Pulmonary artery endothelial cell (primary cell): ENCODE measurements around the gene RFX1. TPM values are rescaled to one million over a fixed set of nuclear protein-coding genes. Genes with fewer than 3 reads are reported as not detected.

ENCODE experiments used
- DNase-seq: peaks from one replicate; pipeline ENCODE4 v3.0.0-alpha.2; 2011; ENCODE audit warnings: low read depth, low spot score
- total RNA-seq: library from RNA; depleted of rRNA; stranded (reverse); fragments of >200 nt; gene quantifications from 2 replicates; pipeline ENCODE4 v1.2.3, GENCODE V29; 2014

The RFX1 gene
- total RNA-seq, 1 donor from 2014 or later = 1.7 TPM

DNA sequence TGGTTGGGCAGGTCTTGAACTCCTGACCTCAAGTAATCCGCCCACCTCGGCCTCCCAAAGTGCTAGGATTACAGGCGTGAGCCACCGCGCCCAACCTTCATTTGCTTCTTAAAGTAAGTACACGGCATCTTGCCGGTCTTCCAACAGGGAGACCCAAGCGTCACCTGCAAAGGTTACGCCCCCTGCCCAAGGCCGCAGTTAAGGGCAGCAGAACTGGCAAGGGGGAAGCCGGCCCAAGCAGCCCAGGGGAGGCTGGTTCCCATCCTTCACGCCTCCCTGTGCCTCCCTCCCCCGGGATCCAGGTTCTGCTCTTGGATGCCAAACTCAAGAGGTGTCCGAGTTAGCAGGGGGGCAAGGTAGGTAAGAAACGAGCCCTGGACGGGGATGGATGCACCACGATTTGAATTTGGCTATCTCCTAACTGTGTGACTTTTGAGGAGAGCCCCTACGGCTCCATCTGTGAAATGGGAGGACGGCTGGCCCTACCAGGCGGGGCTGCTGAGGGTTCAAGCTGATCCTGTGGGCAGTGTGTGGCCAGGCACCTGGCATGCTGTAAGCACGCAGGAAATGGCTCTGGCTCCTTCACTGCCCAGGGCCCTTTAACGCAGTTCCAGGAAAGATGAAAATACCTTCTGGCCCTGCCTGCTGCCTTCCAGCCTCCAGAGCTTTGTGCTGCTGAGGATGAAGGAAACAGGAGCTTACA, 9.0 kb downstream of the RFX1 start:
- no peak for DNase-seq

DNA sequence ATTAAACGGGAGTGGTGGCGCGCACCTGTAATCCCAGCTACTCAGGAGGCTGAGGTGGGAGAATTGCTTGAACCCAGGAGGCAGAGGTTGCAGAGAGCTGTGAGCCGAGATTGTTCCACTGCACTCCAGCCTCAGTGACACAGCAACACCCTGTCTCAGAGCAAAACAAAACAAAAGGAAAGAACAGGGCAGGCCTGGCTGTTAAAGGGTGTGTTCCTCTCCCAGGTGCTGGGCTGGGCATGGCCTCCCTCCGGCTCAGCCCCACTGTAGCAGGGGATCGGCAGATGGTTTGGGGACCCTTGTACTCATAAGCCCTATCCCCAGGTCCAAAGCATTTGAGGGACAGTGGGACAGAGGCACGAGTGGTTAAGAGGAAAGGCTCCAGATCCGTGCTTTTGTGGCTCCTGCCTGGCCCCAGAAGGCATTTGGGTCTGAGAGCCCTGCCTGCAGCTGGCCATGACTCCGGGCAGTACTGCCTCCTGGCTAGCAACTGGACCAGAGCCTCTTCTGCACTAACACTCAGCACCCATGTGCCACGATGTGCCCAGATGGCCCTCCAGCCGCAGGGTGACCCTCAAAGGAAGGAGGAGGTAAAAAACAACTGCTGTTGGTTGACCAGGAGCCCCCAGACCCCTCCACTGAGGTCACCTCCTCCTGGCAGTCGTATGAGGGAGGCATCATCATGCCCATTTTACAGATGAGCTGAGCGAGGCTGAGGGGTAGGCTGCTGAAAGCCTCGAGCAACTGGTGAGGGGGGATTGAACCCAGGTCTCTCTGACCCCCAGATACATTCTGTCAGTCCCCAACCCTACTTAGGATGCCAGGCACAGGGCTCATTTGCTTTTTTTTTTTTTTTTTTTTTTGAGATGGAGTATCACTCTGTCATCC, 10.0 kb downstream of the RFX1 start:
- DNase-seq = no peak

DNA sequence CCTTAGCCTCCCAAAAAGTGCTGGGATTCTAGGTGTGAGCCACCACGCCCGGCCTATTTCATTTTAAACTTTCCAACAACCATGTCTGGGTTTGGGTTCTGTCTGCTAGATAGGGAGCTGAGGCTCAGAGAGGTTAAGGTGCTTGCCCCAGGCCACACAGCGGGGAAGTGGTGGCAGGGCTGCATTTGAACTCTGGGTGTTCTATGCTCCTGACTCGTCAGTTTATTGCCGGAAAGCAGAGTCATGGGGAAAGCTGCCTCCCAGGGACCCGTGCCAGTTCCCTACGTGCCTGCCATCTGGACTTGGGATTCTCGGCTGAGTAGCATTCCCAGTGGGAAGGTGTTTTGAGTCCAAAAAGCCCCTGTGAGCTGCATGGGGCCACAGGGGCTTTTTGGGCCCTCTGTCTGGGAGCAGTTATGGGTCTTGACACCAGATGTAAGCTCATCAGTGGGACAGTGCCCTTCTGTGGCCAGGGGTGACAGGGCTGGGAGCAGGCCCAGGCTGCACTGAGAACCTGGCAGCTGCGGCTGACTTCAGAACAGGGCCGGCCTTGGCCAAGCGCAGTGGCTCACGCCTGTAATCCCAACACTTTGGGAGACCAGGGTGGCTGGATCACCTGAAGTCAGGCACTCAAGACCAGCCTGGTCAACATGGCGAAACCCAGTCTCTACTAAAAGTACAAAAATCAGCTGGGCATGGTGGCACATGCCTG, 10.9 kb downstream of the RFX1 start:
- DNase-seq = no peak

DNA sequence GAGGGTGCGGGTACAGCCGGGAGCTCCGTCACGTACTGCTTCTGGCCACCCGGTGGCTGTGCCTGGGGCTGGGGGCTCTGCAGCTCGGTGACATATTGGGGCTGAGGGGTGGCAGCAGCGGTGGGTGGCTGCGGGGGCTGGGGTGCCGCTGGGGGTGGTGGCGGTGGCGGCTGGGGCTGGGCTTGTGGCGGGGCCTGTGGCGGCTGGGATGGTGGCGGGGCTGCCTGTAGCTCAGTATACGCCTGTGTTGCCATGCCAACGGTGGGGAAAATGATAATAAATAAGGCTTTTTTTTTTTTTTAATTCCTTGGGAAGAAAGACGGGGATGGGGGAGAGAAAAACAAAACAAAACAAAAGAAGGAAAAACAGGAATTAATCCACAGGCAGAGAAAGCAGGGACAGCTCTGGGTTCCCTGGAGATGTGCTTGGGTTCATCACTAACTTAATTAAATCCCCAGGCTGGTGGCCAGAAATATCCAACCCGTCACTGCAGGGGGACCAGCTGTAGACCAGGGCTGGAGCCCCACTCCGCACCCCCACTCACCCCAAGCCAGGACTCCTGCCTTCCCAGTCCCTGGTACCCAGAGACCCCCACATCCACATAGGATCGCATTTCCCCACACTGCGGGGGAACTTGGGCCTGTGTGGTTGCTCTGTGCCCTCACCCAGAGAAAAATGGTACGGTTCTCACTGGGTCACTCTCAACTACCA, 12.4 kb downstream of the RFX1 start:
- DNase-seq = no peak

DNA sequence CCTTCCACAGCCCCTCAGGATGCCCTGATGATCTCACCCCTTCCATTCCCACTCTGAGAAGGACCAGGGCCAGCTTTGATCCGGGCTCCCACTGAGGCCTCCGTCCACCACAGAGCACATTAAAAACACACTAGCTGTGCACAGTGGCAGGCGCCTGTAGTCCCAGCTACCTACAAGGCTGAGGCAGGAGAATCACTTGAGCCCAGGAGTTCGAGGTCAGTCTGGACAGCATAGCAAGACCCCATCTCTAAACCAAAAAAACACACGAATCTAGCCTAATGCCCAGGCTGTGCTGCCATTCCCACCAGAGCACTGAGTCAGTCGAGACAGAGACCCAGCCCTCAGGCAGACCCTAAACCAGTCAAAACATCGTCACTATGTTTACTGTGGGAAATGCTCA, 14.1 kb downstream of the RFX1 start:
- no peak for DNase-seq

DNA sequence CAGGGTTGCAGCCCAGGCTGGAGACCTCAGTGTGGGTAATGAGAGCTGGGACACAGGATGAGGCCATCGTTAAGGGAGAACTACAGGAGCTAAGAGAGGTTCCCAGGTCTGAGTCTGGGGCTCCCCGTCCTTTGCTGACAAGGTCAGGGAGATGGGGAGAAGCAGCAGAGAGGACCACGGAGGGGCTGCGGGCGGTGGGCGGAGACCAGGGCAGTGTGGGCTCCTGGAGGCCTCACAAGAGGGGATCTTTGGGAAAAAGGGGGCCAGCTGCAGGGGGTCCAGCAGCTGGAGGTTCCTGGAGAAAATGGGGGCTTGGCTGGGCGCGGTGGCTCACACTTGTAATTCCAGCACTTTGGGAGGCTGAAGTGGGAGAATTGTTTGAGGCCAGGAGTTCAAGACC, 16.0 kb downstream of the RFX1 start:
- DNase-seq = no peak

DNA sequence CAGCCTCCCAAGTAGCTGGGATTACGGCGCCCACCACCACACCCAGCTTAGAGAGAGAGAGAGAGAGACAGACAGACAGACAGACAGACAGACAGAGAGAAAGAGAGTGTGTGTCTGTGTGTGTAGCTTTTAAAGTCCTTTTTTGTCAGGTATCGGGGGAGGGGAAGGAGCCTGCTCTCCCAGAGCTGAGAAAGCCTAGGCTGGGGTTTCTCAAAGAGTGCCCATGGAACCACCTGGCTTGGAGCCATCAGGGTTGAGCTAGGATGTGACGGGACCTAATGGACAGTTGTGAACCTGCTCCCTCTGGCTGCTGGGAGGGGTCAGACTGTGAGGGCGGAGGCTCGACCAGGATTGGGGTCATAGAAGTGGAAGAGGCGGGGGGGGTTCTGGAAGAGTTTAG, 16.6 kb downstream of the RFX1 start:
- no peak for DNase-seq

DNA sequence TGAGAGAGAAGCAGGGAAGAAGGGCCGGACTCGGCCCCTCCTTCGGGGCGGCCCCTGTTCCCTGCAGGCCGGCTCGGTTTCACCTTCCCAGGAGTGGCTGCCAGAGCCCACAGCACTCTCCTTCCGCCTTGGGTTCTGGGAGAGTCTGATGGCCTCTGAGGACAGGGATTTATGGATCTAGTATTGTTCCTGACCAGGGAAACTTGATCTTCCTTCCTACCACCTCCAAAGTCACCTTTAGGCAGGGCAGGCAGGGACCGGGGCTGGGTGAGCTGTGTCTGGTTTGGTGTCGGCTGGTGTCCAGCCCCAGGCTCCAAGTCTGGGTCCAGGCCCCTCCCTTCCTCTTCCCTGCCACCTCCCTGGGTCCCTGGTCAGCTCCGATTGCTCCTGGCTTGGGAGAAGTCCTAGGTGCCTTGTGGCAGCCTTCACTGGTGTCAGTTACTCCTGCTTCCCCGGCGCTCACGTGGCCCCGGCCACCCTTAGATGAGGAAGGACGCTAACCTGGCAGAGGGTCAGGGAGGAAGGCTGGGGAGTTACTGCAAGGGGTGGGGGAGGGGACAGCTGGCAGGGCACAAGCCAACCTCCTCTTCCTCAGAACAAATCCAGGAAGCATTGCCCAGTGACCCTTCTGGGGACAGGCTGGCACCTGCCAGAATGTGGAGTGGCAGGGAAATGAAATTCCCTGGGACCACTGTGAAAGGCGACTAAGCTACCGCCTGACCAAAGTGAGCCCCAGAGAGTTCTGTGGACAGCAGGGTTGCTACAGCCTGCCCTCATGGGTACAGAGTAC, 18.8 kb downstream of the RFX1 start:
- DNase-seq = no peak

DNA sequence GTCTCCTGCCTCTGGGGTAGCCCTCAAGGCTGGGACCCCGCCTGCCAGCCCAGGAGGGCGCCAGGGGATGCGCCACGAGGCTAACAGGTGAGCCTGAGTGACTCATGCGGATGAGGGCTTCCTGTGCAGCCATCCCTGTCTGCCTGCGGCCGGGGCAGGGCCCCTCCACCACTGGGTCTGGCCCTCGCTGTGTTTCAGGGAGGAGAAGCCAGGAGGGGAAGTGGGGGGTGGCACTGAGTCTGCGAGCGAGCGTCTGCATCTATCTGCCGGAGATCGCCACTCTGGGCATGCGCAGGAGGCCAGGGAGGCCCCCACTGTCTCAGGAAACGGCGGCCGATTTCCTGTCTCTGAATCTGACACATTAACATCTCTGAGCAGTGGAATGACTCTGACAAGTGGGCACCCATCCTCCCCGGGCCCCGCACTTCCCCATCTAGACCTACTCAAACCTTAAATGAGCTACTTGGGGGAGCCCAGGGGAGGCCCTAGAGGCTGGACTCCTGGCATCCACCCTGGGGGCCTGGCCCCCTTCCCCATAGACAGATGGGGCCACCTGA, 19.7 kb downstream of the RFX1 start:
- peak; percentile 48 for DNase-seq

DNA sequence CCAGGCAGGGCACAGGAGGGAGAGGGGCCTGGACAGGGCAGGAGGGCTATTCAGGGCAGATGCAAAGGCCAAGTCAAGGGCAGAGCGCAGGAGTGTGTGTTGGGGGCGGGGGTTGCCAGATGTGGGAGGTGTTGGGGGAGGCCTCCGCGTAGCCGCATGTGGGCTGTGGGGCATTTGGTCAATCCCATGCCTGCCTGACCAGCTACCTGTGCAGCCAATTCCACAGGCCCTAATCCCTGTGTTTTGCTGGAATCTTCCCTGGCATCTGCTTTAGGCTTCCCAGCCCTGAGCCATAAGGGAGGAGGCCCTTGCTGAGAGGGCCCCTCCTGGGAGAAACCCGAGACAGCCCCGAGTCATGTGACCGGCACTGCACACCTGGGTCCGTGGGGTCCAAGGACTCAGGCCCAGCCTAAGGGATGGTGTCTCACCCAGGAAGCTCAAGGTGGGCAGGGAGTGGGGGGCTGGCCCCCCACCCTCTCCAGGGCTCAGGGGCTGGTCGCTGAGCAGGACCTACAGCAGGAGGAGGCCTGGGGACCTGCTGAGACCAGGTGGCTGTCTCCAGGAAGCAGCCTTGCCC, 20.3 kb downstream of the RFX1 start:
- no peak for DNase-seq

DNA sequence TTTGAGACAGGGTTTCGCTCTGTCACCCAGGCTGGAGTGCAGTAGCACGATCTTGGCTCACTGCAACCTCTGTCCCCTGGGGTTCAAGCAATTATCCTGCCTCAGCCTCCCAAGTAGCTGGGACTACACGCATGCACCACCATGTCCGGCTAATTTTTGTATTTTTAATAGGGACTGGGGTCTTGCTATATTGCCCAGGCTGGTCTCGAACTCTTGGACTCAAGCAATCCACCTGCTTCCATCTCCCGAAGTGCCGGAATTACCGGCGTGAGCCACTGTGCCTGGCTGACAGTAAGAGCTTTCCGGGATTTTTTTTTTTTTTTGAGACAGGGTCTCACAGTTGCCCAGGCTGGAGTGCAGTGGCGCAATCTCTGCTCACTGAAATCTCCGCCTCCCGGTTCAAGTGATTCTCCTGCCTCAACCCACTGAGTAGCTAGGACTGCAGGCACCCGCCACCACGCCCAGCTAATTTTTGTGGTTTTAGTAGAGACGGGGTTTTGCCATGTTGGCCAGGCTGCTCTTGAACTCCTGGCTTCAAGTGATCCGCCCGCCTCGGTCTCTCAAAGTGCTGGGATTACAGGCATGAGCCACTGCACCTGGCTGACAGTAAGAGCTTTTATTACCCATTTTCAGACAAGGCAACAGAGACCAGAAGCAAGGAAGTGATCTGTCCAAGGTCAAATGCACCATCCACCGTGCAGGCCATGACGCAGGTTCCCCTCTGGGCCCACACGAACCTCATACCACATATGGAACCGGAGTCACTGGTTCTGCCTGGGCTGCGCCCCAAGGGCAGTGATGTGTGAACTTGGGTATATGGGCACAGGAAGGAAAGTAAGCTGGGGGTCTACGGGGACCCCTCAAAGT, 21.0 kb downstream of the RFX1 start:
- DNase-seq = no peak

DNA sequence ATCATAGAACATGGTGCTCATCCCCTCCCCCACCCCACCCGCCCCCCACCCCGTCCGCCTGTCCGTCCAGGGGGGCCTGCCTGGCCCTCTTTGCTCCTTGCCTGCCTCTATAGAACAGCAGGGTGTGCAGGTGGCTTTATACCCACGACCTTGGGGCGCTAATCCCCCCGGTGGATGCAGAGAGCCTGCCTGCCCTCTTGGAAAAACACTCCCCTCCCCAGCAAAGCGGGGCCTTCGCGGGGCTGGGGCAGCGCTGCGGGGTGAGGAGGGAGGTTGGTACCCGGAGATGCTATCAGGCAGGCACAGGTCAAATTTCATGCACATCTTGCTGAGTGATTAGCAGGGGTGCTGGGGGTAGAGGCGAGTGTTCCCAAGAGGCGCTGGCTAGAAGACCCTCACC, 21.9 kb downstream of the RFX1 start:
- DNase-seq = no peak

DNA sequence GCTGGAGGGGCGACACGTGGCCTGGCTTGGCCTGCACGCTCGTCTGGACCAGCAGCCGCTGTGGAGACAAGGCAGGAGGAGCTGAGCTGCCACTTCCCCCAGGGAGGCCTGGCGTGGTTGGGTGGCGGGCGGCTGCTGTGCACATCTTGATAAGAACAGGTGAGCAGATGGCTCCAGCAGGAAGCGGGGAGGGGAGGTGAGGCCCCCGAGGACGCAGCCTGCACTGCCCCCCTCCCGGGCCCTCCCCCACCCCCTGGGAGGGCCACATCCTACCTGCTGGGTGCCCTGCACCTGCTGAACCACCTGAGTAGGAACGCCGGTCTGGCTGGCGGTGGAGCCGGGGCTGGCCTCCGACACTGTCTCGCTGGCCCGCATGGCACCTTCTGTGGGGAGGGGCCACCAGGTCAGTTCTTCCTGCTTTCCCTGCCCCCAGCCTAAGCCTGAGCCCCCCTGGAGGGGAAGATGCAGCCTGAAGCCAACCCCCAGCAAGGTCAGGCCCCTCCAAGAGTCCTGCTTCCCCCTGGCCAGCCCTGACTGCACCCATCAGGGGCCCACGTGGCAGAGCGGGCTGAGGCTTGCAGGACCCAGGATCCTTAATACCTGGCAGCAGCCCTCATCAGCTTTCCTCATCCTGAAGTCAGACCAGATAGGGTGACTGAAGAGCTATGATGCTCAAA, 22.8 kb downstream of the RFX1 start:
- no peak for DNase-seq

DNA sequence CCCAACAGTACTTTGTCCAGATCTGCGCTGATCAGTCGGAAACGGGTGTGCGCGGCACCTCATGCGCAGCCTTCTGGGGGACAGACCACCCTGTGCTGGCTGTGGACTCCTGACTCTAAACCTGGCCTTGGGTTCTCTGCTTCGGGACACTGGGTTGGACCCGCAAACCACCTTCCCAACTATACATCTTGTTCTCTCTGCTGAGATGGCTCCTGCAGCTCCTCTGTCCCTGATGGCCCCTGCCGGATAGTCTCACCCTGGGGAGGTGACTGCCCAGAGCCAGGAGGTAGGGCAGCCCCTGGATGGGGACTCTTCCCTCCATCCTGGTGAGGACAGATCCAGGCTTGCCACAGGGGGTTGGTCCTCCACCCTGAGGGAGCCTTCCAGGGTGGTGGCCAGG, 23.3 kb downstream of the RFX1 start:
- DNase-seq = no peak

DNA sequence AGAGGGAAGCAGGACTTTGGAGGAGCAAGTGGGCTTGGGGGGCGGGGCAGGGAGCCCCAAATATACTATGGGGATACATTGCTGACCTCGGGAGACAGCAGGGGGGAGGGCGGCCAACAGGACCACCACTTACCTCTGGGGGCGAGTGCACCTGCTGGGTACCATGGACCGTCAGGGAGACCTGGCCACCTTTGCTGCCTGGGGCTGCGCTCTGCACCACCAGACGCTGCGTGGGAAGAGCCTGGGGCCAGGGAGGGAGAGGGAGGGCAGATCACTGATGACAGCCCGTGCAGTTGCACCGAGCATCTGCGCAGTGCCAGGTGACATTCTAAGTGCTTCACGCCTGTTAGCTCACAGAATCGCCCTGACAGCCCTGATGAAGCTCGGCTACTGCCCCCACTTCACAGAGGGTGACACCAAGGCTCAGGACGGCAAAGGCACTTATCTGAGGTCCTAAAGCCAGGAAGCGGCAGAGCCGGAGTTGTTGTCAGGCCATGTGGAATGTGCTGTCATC, 24.1 kb downstream of the RFX1 start:
- no peak for DNase-seq

DNA sequence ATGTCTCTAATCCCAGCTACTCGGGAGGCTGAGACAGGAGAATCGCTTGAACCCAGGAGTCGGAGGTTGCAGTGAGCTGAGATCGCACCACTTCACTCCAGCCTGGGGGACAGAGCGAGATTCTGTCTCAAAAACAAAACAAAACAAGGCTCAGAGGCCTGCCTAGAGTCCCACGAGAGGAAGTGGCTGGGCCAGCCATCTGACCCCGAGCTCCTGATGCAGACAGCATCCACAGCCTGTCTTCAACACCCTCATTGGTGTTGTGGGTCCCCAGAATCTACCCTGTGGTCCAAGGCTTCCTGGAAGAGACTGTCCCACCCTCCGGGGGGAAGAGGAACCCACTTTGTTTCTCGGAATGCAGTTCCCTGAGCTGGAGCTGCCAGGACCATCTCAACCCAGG, 24.7 kb downstream of the RFX1 start:
- no peak for DNase-seq

DNA sequence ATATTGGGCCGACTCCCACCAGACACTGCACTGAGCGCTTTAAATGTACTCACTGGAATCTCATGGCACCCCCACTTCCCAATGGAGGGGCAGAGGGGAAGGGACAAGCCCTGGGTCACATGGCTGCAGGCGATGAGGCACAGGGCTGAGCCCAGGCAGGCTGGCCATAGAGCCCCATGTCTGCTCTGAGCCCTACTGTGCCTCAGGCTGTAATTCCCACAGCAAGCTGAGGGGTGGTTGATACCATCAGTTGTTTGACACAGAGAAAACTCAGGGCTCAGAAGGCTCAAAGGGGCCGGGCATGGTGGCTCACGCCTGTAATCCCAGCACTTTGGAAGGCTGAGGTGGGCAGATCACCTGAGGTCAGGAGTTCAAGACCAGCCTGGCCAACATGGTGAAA, 25.1 kb downstream of the RFX1 start:
- no peak for DNase-seq

DNA sequence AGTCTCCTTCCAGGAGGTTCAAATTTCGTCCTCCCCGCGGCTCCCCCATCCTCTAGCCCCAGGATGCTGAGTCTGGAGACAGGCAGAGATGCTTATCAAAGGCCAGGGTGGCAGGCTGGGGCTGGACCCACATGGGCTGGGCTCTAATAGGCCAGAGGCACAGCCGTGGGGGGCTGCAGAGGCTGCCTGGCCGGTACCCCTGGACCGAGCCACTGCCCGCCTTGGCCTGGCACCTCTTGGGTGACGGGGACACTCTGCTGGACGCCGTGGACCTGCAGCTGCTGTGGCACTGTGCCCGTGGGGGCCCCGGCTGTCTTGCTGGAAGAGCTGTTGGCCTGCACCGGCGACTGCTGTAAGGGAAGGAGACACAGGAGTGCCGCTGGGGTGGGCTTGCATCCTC, 25.8 kb downstream of the RFX1 start:
- DNase-seq = no peak
